Adrenal gland (tissue), 5 donors: ENCODE measurements around the gene FAF1.

ENCODE experiments used
- CTCF ChIP-seq, 6 experiments: fragments of 450-650 bp in 4 of 6; fragments of 200-600 bp in 2 of 6; sonication (generic) in 1 of 6; IDR thresholded peaks; 1 replicate in 5 of 6; 2 replicates in 1 of 6; pipeline versions ENCODE4 v1.5.1 to v1.8.0; 2016 to 2021; ENCODE audit warnings: antibody characterized with exemption in 6 of 6, mild to moderate bottlenecking in 2 of 6, moderate library complexity in 1 of 6
- POLR2A ChIP-seq, 2 donors: fragments of 450-650 bp; IDR thresholded peaks; one replicate each; pipeline ENCODE4 v1.6.1; 2017; ENCODE audit warnings: antibody characterized with exemption in 2 of 2, mild to moderate bottlenecking in 2 of 2, moderate library complexity in 1 of 2
- donor health status: DM: no; HTN: no; CAD: no.

DNA sequence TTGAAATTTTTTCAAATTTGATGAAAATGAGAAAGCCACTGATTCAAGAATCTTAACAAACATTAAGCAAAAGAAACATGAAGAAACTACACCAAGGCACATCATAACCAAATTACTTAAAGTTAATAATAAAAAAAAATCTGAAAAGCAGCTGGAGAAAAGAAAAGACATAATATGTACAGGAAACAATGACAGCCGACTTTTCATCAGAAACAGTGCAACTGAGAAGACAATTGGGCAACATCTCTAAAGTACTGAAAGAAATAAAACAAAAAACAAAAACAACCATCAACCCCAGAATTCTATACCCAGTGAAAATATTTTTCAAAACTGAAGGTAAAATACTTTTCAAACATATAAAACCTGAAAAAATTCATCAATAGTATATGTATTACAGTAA lies 463.1 kb downstream of the FAF1 start:
- TF ChIP-seq CTCF (IDR thresholded peaks at IDR 0.05) (no peak), POLR2A (IDR thresholded peaks at IDR 0.05) (no peak)
